GM12873 (cell line): ENCODE results near the gene SLC9C1.

Experiments used
- CTCF ChIP-seq: IDR thresholded peaks from 2 replicates; pipeline ENCODE4 v1.5.1; 2012; ENCODE audit warnings: low read depth, mild to moderate bottlenecking, moderate library complexity, low read length, control low read depth; ENCODE audit not compliant: insufficient read depth; ENCODE audit errors: missing control alignments

The SLC9C1 gene

GRCh38 chr3:112134335-112135124 lies 159.5 kb downstream of the SLC9C1 start:
- TF ChIP-seq CTCF, result no peak

GRCh38 chr3:112133626-112134334 lies 160.2 kb downstream of the SLC9C1 start:
- TF ChIP-seq CTCF, result no peak

GRCh38 chr3:112132975-112133448 lies 161.0 kb downstream of the SLC9C1 start, which contains the start of gene GCSAM:
GCSAM (minus strand) TSS chr3:112133248; CDS start chr3:112133120, 128 bp downstream.
- TF ChIP-seq CTCF, result no peak

- no peak for TF ChIP-seq CTCF
Measured at GRCh38 chr3:112132554-112132953, 161.5 kb downstream of the SLC9C1 start.

- no peak for TF ChIP-seq CTCF
Measured at GRCh38 chr3:112132088-112132487, 161.9 kb downstream of the SLC9C1 start.

- TF ChIP-seq CTCF, result no peak
Measured at GRCh38 chr3:112131111-112131510, 162.9 kb downstream of the SLC9C1 start.

- TF ChIP-seq CTCF, result no peak
Measured at GRCh38 chr3:112130638-112130993, 163.4 kb downstream of the SLC9C1 start.
